ENCODE results near the gene MGAT3. TPM values are rescaled to one million over a fixed set of nuclear protein-coding genes. Genes with fewer than 3 reads are reported as not detected.

Gene MGAT3
- 0.12 and 0.23 TPM in 2 replicates for total RNA-seq (ENCODE audit: low replicate concordance)

GRCh38 chr22:39456522-39457197, at the start of gene MGAT3:
TSS of gene MGAT3 (plus strand) at chr22:39457012. CDS start at chr22:39487348, 30,336 bp downstream.

GRCh38 chr22:39502109-39502788, 45.4 kb downstream of the MGAT3 start, which contains the start of gene MIEF1:
TSS of gene MIEF1 (plus strand) at chr22:39502290. CDS start at chr22:39511295, 9,005 bp downstream.

GRCh38 chr22:39520226-39521105, 63.7 kb downstream of the MGAT3 start, which contains the start of gene ATF4:
TSS of gene ATF4 (plus strand) at chr22:39520562. CDS start at chr22:39521446, 884 bp downstream.

GRCh38 chr22:39532215-39533073, 75.6 kb downstream of the MGAT3 start, which contains the start of gene RPS19BP1:
TSS of gene RPS19BP1 (minus strand) at chr22:39532748. CDS start at chr22:39532738, 10 bp downstream.

Other genes starting within 250 kb of the MGAT3 start
- gene PDGFB, start 212.0 kb upstream of the MGAT3 start, total RNA-seq (ENCODE audit: low replicate concordance): 0.70 and 13.7 TPM in 2 replicates
- 3,988 and 6,455 TPM in 2 replicates for gene RPL3, start 137.4 kb upstream of the MGAT3 start, total RNA-seq (ENCODE audit: low replicate concordance)
- 17.3 and 23.6 TPM in 2 replicates for gene SYNGR1, start 107.0 kb upstream of the MGAT3 start, total RNA-seq (ENCODE audit: low replicate concordance)
- gene TAB1, start 57.2 kb upstream of the MGAT3 start, total RNA-seq (ENCODE audit: low replicate concordance): 11.4 and 18.1 TPM in 2 replicates
- gene MIEF1, start 45.3 kb downstream of the MGAT3 start, total RNA-seq (ENCODE audit: low replicate concordance): 9.9 and 15.0 TPM in 2 replicates
- gene ATF4, start 63.5 kb downstream of the MGAT3 start, total RNA-seq (ENCODE audit: low replicate concordance): 222 and 274 TPM in 2 replicates
- 14.5 and 48.0 TPM in 2 replicates for gene RPS19BP1, start 75.7 kb downstream of the MGAT3 start, total RNA-seq (ENCODE audit: low replicate concordance)
- gene CACNA1I, start 113.7 kb downstream of the MGAT3 start, total RNA-seq (ENCODE audit: low replicate concordance): under 0.01 TPM in 2 replicates